T-helper 17 cell (primary cell): Measurements from ENCODE around the gene VAT1. TPM values are rescaled to one million over a fixed set of nuclear protein-coding genes. Genes with fewer than 3 reads are reported as not detected.

Source experiments
- ATAC-seq: fragments of 150-1000 bp; cut with Tn5 transposase; 2 replicates; pipeline ENCODE4 v1.10.0; 2021; ENCODE audit warnings: mild to moderate bottlenecking, moderate library complexity
- DNase-seq, 3 donors: peaks; one replicate each; pipeline versions ENCODE4 v3.0.0 to v3.0.0-alpha.2; 2020 to 2021
- H3K9me3 ChIP-seq: one replicate; pipeline ENCODE4 v1.7.0; 2013; ENCODE audit warnings: low read length, mild to moderate bottlenecking; ENCODE audit not compliant: control insufficient read depth, poor library complexity, severe bottlenecking
- H3K27ac Mint-ChIP-seq: one replicate; pipeline ENCODE4 v1.8.0; 2022; ENCODE audit warnings: mild to moderate bottlenecking, moderate library complexity, mixed read lengths
- H3K27me3 Mint-ChIP-seq: one replicate; pipeline ENCODE4 v1.8.0; 2022; ENCODE audit warnings: mixed read lengths
- H3K36me3 Mint-ChIP-seq: one replicate; pipeline ENCODE4 v1.8.0; 2022; ENCODE audit warnings: low read depth, mixed read lengths
- H3K4me1 Mint-ChIP-seq: one replicate; pipeline ENCODE4 v1.8.0; 2022; ENCODE audit warnings: mild to moderate bottlenecking, mixed read lengths
- H3K4me3 Mint-ChIP-seq: one replicate; pipeline ENCODE4 v1.8.0; 2022; ENCODE audit warnings: mild to moderate bottlenecking, moderate library complexity, mixed read lengths
- total RNA-seq, 4 donors: library from RNA in 2 of 4; stranded (reverse) in 2 of 4; gene quantifications; one replicate each; pipeline ENCODE4 v1.2.3 and lab custom pipeline; 2022 to 2026

VAT1 gene
- total RNA-seq, 2 donors from 2014 or later = 26.0 to 29.3 TPM

DNA sequence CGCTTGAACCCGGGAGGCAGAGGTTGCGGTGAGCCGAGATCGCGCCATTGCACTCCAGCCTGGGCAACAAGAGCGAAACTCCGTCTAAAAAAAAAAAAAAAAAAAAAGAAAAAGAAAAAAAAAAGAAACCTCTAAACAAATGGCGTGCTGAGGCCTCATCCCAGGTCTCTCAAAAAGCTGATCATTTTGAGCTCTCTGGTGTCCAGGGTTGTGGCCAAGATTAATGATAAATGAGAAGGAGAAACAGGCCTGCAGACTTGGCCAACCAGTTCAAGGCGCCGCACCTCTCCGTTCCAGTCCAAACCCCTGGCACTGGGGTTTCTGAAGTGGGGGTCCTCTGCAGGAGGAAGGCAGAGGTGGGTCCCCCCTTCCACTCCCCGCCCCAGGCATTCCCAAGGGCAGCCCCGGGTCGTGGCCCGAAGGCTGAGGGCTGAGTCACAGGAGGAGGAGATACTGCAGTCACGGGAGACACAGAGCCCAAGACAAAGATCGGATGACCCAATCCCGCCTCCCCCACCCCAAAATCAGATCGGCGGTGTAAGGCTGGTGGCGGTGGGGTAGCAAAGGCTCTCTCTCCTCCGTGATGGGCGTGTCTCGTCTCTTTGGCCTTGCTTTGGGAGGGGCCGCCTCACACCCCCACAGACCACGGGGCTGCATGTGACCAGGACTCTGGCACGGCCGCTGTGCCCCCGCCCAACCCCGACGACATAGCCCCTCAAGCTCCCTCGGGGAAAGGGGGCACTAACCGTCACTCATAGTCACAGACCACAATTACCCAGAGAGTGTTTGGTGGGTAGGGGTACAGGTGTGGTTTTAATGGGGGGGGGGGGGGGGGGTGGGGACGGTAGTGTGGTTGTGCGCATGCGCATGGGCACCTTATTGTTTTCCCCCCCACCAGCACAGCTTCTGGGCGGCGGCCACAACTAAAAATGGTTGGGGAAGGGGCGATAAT lies 1.1 kb downstream of the VAT1 start:
- Mint-ChIP-seq H3K36me3 (no peaks in the 10 kb centered on the region), H3K27ac (peak overlapping the region; percentile 89), H3K27me3 (no peaks in the 10 kb centered on the region), H3K4me1 (peaks cover 42% of the 10 kb centered on the region), H3K4me3 (peak overlapping the region; percentile 94)
- peak in 2 of 3 donors; percentile 20 to 30 for DNase-seq
- ATAC-seq = no peak
- H3K9me3 ChIP-seq = no peaks in the 10 kb centered on the region

DNA sequence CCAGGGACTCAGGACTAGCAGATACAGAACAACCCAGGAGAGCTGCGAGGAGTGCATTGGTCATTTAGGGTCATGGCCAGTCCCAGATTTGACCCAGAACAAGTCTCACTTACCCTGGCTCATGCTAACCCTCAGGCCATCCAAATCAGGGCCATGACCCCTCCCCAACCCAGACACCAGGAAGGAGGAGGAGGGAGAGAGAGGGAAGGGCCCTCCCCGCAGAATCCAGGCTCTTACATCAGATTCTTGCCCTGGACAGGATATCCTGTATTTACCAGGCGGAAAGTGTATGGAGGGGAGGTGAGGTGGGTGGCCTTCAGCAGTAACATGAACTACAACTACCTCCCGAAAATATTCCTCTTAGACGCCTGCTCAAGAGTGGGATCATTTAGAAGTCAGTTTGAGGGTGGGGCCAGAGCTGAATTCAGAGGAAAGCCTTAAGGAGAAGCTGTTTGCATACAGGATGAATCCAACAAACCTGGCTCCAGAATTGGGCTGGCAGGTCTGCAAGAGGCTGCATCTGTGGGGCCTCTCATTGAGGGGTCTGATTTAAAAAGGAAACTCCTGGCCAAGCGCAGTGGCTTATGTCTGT lies 2.1 kb downstream of the VAT1 start:
- Mint-ChIP-seq H3K4me1 (peaks cover 40% of the 10 kb centered on the region), H3K4me3 (peak overlapping the region; percentile 94), H3K27me3 (no peaks in the 10 kb centered on the region), H3K36me3 (no peaks in the 10 kb centered on the region), H3K27ac (peak overlapping the region; percentile 89)
- H3K9me3 ChIP-seq = no peaks in the 10 kb centered on the region
- DNase-seq (no peak), ATAC-seq (no peak)

DNA sequence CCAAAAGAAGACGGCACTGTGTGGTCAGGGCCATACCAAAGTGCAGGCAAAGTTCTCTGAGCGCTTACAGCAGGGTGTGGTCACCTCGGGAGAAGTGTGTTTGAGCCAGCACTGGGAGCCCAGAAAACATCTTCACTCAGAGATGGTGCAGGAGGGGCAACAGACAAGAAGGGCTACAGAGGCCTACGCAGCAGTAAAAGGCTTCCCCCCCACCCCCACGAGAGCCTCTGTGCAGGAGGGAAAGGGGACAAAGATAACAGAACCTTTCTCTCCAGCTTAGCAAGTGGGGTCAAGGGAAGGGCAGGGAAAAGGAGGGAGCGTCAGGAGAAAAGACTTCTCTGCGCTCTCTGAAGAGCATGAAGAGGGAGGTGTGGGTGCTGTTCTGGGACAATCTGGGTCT lies 2.8 kb downstream of the VAT1 start:
- peaks cover 35% of the 10 kb centered on the region for H3K4me1 Mint-ChIP-seq
- DNase-seq (no peak), ATAC-seq (no peak)
- peaks cover 2% of the 10 kb centered on the region for H3K36me3 Mint-ChIP-seq
- H3K9me3 ChIP-seq = no peaks in the 10 kb centered on the region
- H3K4me3 Mint-ChIP-seq = peak overlapping the region; percentile 56
- H3K27ac Mint-ChIP-seq = peak overlapping the region; percentile 89
- H3K27me3 Mint-ChIP-seq = no peaks in the 10 kb centered on the region

DNA sequence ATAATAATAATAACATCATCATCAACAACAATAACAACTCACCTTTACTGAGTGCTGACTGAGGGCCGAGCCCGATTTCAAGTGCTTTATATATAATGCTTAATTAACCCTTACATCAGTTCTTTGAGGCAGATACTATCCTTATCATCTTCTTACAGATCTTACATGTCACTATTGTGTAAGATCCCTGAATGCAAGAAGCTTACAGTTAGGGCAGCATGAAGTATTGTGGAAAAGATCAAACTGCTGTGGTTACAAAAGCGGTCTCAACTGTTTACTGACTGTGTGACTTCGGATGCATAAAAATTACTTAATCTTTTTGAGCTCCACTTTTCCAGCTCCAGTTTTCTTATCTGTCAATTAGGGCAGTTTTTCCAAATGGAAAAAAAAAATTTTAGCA lies 3.3 kb downstream of the VAT1 start:
- Mint-ChIP-seq H3K36me3 (peaks cover 2% of the 10 kb centered on the region), H3K4me1 (peaks cover 32% of the 10 kb centered on the region), H3K4me3 (peak overlapping the region; percentile 53), H3K27ac (peak overlapping the region; percentile 94), H3K27me3 (no peaks in the 10 kb centered on the region)
- DNase-seq (no peak), ATAC-seq (peak; percentile 36)
- H3K9me3 ChIP-seq = no peaks in the 10 kb centered on the region

DNA sequence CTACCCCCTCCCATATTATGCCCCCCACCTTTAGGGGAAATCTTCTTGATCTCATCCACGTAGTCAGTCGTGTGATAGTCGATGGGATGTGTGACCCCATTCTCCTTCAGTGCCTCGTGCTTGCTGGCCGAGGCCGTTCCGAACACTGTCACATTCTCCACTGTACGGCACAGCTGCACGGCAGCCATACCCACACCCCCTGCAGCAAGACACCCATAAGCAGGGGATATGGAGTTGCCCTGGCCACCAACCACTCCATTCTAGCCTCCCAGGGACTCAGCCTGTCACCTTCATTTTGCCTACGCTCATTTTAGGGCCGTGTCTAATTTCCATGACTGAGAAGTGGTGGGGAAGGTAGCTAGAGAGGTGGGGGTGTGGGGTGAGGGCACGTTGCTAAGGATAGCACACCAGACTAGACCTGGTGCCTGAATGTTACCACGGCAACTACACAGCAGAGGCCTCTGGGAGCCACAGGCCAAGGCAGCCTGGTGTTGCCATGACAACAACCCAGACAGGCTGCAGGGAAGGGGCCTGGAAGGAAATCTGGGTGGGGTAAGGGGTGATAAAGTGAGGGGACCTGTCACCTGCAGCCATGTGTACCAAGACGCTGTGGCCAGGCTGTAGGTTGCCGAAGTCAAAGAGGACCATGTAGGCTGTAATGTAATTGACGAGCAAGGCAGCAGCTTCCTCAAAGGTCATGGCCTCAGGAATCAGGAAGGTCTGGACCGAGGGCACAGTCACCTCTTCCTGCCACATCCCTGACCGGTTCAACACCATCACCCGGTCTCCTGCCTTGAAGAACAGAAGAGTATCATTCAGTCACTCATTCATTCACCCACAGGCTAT lies 4.0 kb downstream of the VAT1 start:
- no peaks in the 10 kb centered on the region for H3K27me3 Mint-ChIP-seq
- H3K36me3 Mint-ChIP-seq = peaks cover 2% of the 10 kb centered on the region
- H3K9me3 ChIP-seq = no peaks in the 10 kb centered on the region
- DNase-seq = peak in 2 of 3 donors; percentile 36 to 43
- ATAC-seq = peak; percentile 76
- peak overlapping the region; percentile 94 for H3K27ac Mint-ChIP-seq
- H3K4me1 Mint-ChIP-seq = peaks cover 32% of the 10 kb centered on the region
- H3K4me3 Mint-ChIP-seq = peak overlapping the region; percentile 53

DNA sequence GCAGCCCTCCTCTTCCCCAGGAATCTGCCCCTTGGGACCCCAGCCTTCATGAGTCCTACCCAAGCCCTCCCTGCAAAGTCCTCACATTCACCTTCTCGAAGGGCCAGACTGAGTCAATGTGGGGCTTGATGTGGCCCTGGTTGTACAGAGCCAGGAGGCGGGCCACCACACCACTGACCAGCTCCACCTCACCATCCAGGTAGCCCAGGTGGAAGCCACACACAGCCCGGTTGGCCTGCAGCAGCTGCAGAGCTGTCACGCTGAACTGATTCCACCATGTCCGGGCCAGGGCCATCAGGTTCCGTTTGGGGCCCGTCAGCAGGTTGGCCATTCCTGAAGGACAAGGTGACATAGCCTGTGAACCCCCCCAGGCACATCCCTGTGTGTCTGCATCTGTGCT lies 6.0 kb downstream of the VAT1 start:
- ATAC-seq = no peak
- Mint-ChIP-seq H3K4me3 (peak overlapping the region; percentile 21), H3K4me1 (peaks cover 30% of the 10 kb centered on the region), H3K27me3 (no peaks in the 10 kb centered on the region), H3K27ac (peak overlapping the region; percentile 29), H3K36me3 (peaks cover 2% of the 10 kb centered on the region)
- H3K9me3 ChIP-seq = no peaks in the 10 kb centered on the region
- no peak for DNase-seq

DNA sequence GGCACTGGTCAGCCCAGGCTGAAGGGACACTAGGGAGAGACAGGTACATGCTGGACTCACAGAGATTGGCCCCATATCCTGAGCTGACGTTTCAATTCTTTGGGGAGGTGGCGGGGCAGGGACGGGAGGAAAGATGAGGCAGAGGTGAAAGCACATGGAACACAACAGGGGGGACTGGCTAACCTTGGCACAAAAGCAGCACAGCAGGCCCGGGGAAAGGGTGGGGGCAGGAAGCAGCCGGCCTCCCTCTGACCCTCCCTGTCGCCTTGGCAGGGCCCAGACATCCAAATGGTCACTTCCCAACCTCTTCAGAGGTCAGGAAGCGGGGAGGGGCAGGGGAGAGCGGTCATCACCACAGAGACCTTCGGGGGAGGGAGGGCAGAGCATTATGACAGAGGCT lies 6.6 kb downstream of the VAT1 start:
- Mint-ChIP-seq H3K4me1 (peaks cover 27% of the 10 kb centered on the region), H3K4me3 (no peak overlapping the region), H3K27ac (peak overlapping the region; percentile 84), H3K27me3 (no peaks in the 10 kb centered on the region), H3K36me3 (peaks cover 2% of the 10 kb centered on the region)
- DNase-seq = no peak
- ATAC-seq = no peak
- H3K9me3 ChIP-seq = no peaks in the 10 kb centered on the region

DNA sequence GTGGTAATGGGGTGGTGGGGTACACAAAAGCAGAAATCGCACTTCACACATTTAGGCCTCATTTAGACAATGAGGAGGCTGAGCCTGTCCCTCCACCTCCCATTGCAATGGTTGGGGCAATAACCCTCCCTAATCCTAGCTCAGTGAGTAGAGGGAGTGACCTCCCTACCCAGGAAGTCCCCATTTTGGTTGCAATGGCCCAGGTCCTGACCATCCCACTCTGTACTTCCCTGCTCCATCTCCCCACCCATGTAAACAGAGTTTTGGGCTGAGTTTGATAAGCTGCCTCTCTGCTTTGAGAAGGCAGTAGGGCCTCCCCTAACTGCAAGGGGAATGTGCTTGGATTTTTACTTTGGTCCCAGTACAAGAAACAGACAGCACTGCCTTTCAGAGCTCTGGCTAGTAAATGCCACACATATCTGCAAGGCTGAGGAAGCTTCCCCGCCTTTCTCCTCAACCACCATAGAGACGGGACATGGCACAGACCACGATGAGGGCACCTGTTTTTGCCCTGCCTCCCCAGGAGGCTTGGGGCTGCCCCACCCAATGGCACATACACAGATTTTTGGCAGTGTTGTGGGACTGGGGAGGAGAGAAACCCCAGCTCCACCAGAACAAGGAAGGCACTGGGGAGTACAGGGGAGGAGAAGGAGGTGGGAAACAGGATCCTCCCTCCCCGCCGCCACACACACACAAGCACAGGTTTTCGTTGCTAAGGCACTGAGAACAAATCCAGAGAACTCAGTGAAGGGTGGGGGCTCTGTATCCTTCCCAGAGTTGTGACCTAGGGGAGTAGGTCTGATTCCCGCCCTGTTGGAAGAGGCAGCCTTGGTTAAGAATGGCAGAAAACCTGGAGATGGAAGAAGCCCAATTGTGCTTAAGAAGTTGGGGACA lies 7.3 kb downstream of the VAT1 start:
- H3K36me3 Mint-ChIP-seq = peaks cover 2% of the 10 kb centered on the region
- DNase-seq = no peak
- H3K4me1 Mint-ChIP-seq = peaks cover 27% of the 10 kb centered on the region
- ATAC-seq = no peak
- peak overlapping the region; percentile 84 for H3K27ac Mint-ChIP-seq
- H3K9me3 ChIP-seq = no peaks in the 10 kb centered on the region
- no peaks in the 10 kb centered on the region for H3K27me3 Mint-ChIP-seq
- H3K4me3 Mint-ChIP-seq = no peak overlapping the region

DNA sequence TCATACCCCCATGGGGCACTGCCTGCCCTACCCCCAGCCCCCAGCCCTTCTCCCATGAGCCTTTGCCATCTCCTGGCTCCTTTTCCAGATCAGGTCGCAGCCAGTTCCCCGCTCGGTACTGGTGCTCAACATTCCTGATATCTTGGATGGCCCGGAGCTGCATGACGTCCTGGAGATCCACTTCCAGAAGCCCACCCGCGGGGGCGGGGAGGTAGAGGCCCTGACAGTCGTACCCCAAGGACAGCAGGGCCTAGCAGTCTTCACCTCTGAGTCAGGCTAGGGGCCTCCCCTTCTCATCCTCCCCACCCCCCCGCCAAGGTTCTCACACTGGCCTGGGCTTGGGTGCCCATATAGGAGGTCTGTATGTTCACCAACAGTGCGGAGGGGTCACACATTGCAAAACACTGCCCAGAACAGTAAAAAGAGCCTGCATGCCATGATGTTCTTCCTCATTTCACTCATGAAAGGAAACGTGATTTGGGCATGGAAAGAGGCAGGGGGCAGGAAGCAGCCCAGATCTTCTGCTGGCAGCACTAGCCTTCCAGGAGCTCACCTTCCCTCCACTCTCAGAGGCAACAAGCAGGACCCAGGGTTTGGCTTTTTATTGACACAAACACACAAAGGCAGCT lies 8.1 kb downstream of the VAT1 start:
- Mint-ChIP-seq H3K27me3 (no peaks in the 10 kb centered on the region), H3K4me1 (peaks cover 21% of the 10 kb centered on the region), H3K27ac (peak overlapping the region; percentile 84), H3K4me3 (no peak overlapping the region), H3K36me3 (peaks cover 2% of the 10 kb centered on the region)
- ATAC-seq (no peak), DNase-seq (no peak)
- H3K9me3 ChIP-seq = no peaks in the 10 kb centered on the region

DNA sequence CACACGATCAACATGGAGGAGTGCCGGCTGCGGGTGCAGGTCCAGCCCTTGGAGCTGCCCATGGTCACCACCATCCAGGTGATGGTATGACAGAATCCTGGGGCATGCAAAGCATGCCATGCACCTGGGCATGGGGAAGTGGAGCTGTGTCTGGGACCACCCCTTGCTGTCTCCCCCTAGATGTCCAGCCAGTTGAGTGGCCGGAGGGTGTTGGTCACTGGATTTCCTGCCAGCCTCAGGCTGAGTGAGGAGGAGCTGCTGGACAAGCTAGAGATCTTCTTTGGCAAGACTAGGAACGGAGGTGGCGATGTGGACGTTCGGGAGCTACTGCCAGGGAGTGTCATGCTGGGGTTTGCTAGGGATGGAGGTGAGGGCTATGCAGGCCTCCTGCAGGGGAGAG lies 8.9 kb downstream of the VAT1 start:
- Mint-ChIP-seq H3K27me3 (no peaks in the 10 kb centered on the region), H3K4me3 (no peak overlapping the region), H3K27ac (peak overlapping the region; percentile 45), H3K4me1 (peaks cover 14% of the 10 kb centered on the region), H3K36me3 (peaks cover 2% of the 10 kb centered on the region)
- no peaks in the 10 kb centered on the region for H3K9me3 ChIP-seq
- ATAC-seq (no peak), DNase-seq (no peak)

DNA sequence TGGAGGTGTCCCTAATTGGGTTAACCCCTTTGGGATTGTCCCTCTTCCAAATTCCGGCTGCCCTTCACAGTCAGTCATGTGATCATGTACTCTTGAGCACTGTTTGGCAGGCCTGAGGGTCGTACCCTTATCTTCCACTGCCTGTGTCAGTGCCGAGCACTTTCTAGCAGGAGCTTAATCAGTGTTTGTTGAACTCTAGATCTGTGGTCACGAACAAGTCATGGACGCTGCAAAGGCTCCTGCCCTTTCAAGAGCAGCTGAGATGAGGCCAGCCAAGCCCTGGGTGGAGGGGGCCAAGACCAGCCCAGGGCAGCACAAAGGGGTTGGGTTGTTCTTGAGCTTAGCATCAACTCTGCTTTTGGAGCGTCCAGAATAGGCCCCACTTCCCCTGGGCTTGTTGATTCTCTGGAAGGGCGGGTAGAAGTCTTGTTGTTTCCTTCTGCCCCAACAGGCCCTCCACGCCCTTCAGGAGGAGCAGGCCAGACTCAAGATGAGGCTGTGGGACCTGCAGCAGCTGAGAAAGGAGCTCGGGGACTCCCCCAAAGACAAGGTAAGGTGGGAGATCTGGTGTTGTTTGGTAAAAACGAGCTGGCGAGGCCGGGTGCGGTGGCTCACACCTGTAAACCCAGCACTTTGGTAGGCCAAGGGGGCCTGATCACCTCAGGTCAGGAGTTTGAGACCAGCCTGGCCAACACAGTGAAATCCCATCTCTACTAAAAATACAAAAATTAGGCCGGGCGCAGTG lies 10.3 kb downstream of the VAT1 start:
- DNase-seq (no peak), ATAC-seq (no peak)
- Mint-ChIP-seq H3K36me3 (peaks cover 2% of the 10 kb centered on the region), H3K27me3 (no peaks in the 10 kb centered on the region), H3K27ac (no peak overlapping the region), H3K4me3 (no peak overlapping the region), H3K4me1 (peaks cover 11% of the 10 kb centered on the region)
- no peaks in the 10 kb centered on the region for H3K9me3 ChIP-seq
